HepG2 (cell line): Measurements from ENCODE around the gene BEX3. TPM values are rescaled to one million over a fixed set of nuclear protein-coding genes. Genes with fewer than 3 reads are reported as not detected.

ENCODE experiments used
- ATAC-seq: fragments of 200-7000 bp; cut with Tn5 transposase; 3 replicates; pipeline ENCODE4 v1.9.1; 2020; ENCODE audit warnings: mild to moderate bottlenecking, moderate library complexity
- BruUV-seq: library from RNA; stranded (reverse); fragments of 400-500 nt; replicated peaks from 2 replicates; lab custom pipeline; 2021; lab: Mats Ljungman, UMichigan
- CTCF ChIA-PET: fragments of 300-600 bp; formaldehyde crosslinking; extraction: SDS; loops from one replicate; lab custom pipeline; 2021; ENCODE audit warnings: low total read pairs, inconsistent platforms, low intra/inter-chr PET ratio; lab: Yijun Ruan, JAX
- POLR2A ChIA-PET: fragments of 350-600 bp; sonication (Branson Sonifier 250); formaldehyde crosslinking; loops from one replicate; lab custom pipeline; 2020; ENCODE audit warnings: antibody characterized with exemption, inconsistent platforms; lab: Yijun Ruan, JAX
- DNase-seq: peaks from one replicate; pipeline ENCODE4 v3.0.0-alpha.2; 2015; ENCODE audit warnings: low spot score
- FAIRE-seq: peaks from 3 replicates; lab custom pipeline; 2011; peaks lifted over from hg19 to GRCh38; lab: Jason Lieb, UNC
- H2AFZ ChIP-seq: one replicate; pipeline ENCODE4 v1.6.1; 2011; ENCODE audit warnings: low read length, inconsistent platforms
- H3K27ac ChIP-seq: fragments of 300-600 bp; 3 replicates; pipeline ENCODE4 v1.8.0; 2011; ENCODE audit warnings: mixed run types, mild to moderate bottlenecking, mixed read lengths, low read length, inconsistent platforms; ENCODE audit not compliant: insufficient read depth; ENCODE audit errors: extremely low read length
- H3K27me3 ChIP-seq, 2 experiments: fragments of 200-600 bp in 1 of 2; 2 replicates in 1 of 2; 3 replicates in 1 of 2; pipeline versions ENCODE4 v1.6.0 to v1.8.0; 2011; ENCODE audit warnings: low read length in 2 of 2, mild to moderate bottlenecking in 2 of 2, moderate library complexity in 2 of 2, inconsistent platforms in 1 of 2; ENCODE audit not compliant: insufficient read depth in 2 of 2, control insufficient read depth in 1 of 2
- H3K36me3 ChIP-seq, 2 experiments: fragments of 200-600 bp in 1 of 2; replicated peaks in 1 of 2; 2 replicates in 1 of 2; 3 replicates in 1 of 2; pipeline versions ENCODE4 v1.5.1 to v1.8.0; 2011; ENCODE audit warnings: low read length in 2 of 2, inconsistent platforms in 1 of 2; ENCODE audit not compliant: insufficient read depth in 2 of 2, control insufficient read depth in 1 of 2
- H3K4me1 ChIP-seq: 2 replicates; pipeline ENCODE4 v1.5.1; 2012; ENCODE audit warnings: low read length, inconsistent platforms; ENCODE audit not compliant: insufficient read depth
- H3K4me2 ChIP-seq: 2 replicates; pipeline ENCODE4 v1.6.0; 2011; ENCODE audit warnings: low read depth, low read length, inconsistent platforms
- H3K4me3 ChIP-seq, 3 experiments: fragments of 200-600 bp in 1 of 3; sonication (generic), shearing (Covaris generic) in 1 of 3; replicated peaks in 1 of 3; 2 replicates each; pipeline ENCODE4 v1.5.1; 2011 to 2016; ENCODE audit warnings: low read length in 3 of 3, inconsistent platforms in 2 of 3, low read depth in 2 of 3, mild to moderate bottlenecking in 2 of 3, control low read depth in 1 of 3, mixed read lengths in 1 of 3; ENCODE audit not compliant: insufficient read depth in 1 of 3
- H3K79me2 ChIP-seq: one replicate; pipeline ENCODE4 v1.6.1; 2011; ENCODE audit warnings: low read length, inconsistent platforms; ENCODE audit not compliant: insufficient read depth
- H3K9ac ChIP-seq: 2 replicates; pipeline ENCODE4 v1.6.0; 2011; ENCODE audit warnings: mild to moderate bottlenecking, low read depth, low read length, inconsistent platforms; ENCODE audit not compliant: insufficient read depth
- H3K9me3 ChIP-seq: 2 replicates; pipeline ENCODE4 v1.5.1; 2012; ENCODE audit warnings: mild to moderate bottlenecking, low read length
- H4K20me1 ChIP-seq: 2 replicates; pipeline ENCODE4 v1.6.0; 2011; ENCODE audit warnings: inconsistent platforms, mild to moderate bottlenecking, low read length, moderate library complexity; ENCODE audit not compliant: insufficient read depth
- CENPX ChIP-seq: sonication (generic); formaldehyde crosslinking; IDR thresholded peaks from 2 replicates; pipeline ENCODE4 v1.9.0; 2021; ENCODE audit warnings: mild to moderate bottlenecking, missing genetic modification reagents, moderate library complexity
- FOXC1 ChIP-seq: sonication (generic); formaldehyde crosslinking; IDR thresholded peaks from 2 replicates; pipeline ENCODE4 v1.8.0; 2022; ENCODE audit warnings: mild to moderate bottlenecking, missing genetic modification reagents, borderline replicate concordance
- HDAC2 ChIP-seq: sonication (generic); formaldehyde crosslinking; IDR thresholded peaks from 2 replicates; pipeline ENCODE4 v1.4.0; 2020; ENCODE audit warnings: missing genetic modification reagents
- KLF12 ChIP-seq: sonication (generic); formaldehyde crosslinking; IDR thresholded peaks from 2 replicates; pipeline ENCODE4 v1.4.0; 2020; ENCODE audit warnings: missing genetic modification reagents, borderline replicate concordance
- NCOA5 ChIP-seq: sonication (generic); formaldehyde crosslinking; IDR thresholded peaks from 2 replicates; pipeline ENCODE4 v1.4.0; 2020; ENCODE audit warnings: missing genetic modification reagents
- NFIC ChIP-seq: IDR thresholded peaks from 2 replicates; pipeline ENCODE4 v1.6.1; 2012; ENCODE audit warnings: mild to moderate bottlenecking, low read length, inconsistent platforms
- SP140L ChIP-seq: sonication (generic); formaldehyde crosslinking; IDR thresholded peaks from 2 replicates; pipeline ENCODE4 v1.4.0; 2020; ENCODE audit warnings: missing genetic modification reagents, borderline replicate concordance
- THYN1 ChIP-seq: sonication (generic); formaldehyde crosslinking; IDR thresholded peaks from 2 replicates; pipeline ENCODE4 v1.8.1; 2023; ENCODE audit warnings: low read depth, mild to moderate bottlenecking, moderate library complexity, missing genetic modification reagents, borderline replicate concordance
- ZNF143 ChIP-seq: sonication (generic); formaldehyde crosslinking; IDR thresholded peaks from 2 replicates; pipeline ENCODE4 v1.4.0; 2020; ENCODE audit warnings: missing genetic modification reagents
- ZSCAN29 ChIP-seq: sonication (generic); formaldehyde crosslinking; conservative IDR thresholded peaks from 2 replicates; pipeline ENCODE4 v1.4.0; 2020; ENCODE audit warnings: mild to moderate bottlenecking, missing genetic modification reagents
- WGBS: methylation state at CpG from one replicate; pipeline ENCODE4 v1.1.6; 2017; ENCODE audit warnings: low lambda C conversion rate; 5-methylcytosine and 5-hydroxymethylcytosine counted together
- in situ Hi-C: cut with HindIII; loops from 2 replicates; pipeline ENCODE4 v1.10.0; 2017; ENCODE audit warnings: low pct_unique_long_range_greater_than_20kb; ENCODE audit not compliant: extremely low pct_ligation_motif_present
- intact Hi-C: fragments of 100-400 bp; cut with micrococcal nuclease; formaldehyde crosslinking; loops from one replicate; pipeline ENCODE4 v1.10.0; 2022; ENCODE audit not compliant: unreplicated experiment
- polyA plus RNA-seq, 8 experiments: library from polyadenylated mRNA; depleted of rRNA in 3 of 8; stranded (reverse) in 7 of 8; unstranded in 1 of 8; fragments of >200 nt; fragmentation: Illumina TruSeq in 4 of 8; extraction: Trizol in 4 of 8; gene quantifications; 2 replicates each; pipeline versions ENCODE4 v1.2.1 to v1.2.3, GENCODE V29; 2011 to 2016; ENCODE audit warnings: low read depth in 4 of 8, missing spikeins in 1 of 8, mixed read lengths in 1 of 8; ENCODE audit not compliant: insufficient read depth in 1 of 8
- total RNA-seq, 5 experiments: library from RNA; depleted of rRNA; stranded (reverse); fragments of >200 nt; fragmentation: Illumina TruSeq; extraction: Trizol; gene quantifications; 2 replicates each; pipeline ENCODE4 v1.2.3, GENCODE V29; 2016; ENCODE audit warnings: low read depth in 1 of 5
- TF ChIP-seq, protein P1 (sequence below): sonication (generic); formaldehyde crosslinking; IDR thresholded peaks from 2 replicates; pipeline ENCODE4 v1.8.1; 2023; ENCODE audit warnings: mild to moderate bottlenecking, missing genetic modification reagents
- TF ChIP-seq, protein P2 (sequence below): sonication (generic); formaldehyde crosslinking; IDR thresholded peaks from 2 replicates; pipeline ENCODE4 v1.8.0; 2022; ENCODE audit warnings: mild to moderate bottlenecking, missing genetic modification reagents, moderate library complexity
- TF ChIP-seq, protein P3 (sequence below): sonication (generic); formaldehyde crosslinking; IDR thresholded peaks from 2 replicates; pipeline ENCODE4 v1.5.0; 2020; ENCODE audit warnings: mild to moderate bottlenecking, missing genetic modification reagents, moderate library complexity
- TF ChIP-seq, protein P4 (sequence below): sonication (generic); formaldehyde crosslinking; IDR thresholded peaks from 2 replicates; pipeline ENCODE4 v1.4.0; 2020; ENCODE audit warnings: missing genetic modification reagents

BEX3 gene
- total and polyA plus RNA-seq, 2 of the 13 experiments (the other 11 are each of a cell fraction or from before 2014, with no cell fraction given): 50.9 to 55.8 TPM

DNA sequence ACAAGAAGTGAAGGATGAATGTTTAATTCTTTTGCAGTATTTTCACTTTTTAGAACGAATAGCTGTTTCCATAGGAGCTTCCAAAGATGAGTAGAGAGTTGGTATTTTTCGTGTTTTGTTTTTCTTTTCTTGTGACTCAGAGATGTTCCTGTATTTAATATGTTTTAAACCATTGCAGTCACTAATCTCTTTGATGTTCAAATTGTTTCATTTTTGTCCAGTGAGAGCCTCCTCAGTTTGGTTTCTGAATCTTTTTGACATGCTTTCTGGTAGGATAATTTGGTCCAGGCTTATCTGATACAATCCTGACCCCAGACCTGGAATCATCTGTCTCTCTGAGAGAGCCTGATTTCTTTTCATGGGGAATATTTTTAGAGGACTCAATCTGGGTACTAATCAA is 41.6 kb downstream of the BEX3 start:
- Histone ChIP-seq H3K27me3 (no peaks in the 10 kb centered on the region), H3K9me3 (no peaks in the 10 kb centered on the region), H3K4me2 (no peak overlapping the region), H3K9ac (no peak overlapping the region), H3K36me3 (no peaks in the 10 kb centered on the region), H3K27ac (no peak overlapping the region), H2AFZ (no peak overlapping the region), H3K4me3 (no peak overlapping the region), H3K4me1 (no peaks in the 10 kb centered on the region), H4K20me1 (no peaks in the 10 kb centered on the region), H3K79me2 (no peaks in the 10 kb centered on the region)
- no TSS peak for BruUV-seq
- POLR2A ChIA-PET: no interaction called here
- CTCF ChIA-PET: no interaction called here
- ATAC-seq (no peak), DNase-seq (no peak), FAIRE-seq (no peak)
- intact Hi-C loops (no loop called here), in situ Hi-C loops (loop anchor here (10.0 kb wide), 1 partner anchor 57 kb away; no protein-coding TSS in a partner anchor)
- TF ChIP-seq KLF12 (CRISPR knock-in tag): no peak
- no peak for TF ChIP-seq CENPX (CRISPR knock-in tag)
- no peak for TF ChIP-seq HDAC2
- TF ChIP-seq, protein P1, sequence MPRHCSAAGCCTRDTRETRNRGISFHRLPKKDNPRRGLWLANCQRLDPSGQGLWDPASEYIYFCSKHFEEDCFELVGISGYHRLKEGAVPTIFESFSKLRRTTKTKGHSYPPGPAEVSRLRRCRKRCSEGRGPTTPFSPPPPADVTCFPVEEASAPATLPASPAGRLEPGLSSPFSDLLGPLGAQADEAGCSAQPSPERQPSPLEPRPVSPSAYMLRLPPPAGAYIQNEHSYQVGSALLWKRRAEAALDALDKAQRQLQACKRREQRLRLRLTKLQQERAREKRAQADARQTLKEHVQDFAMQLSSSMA (CRISPR knock-in tag): no peak
- no peak for TF ChIP-seq NCOA5 (CRISPR knock-in tag)
- TF ChIP-seq, protein P2, sequence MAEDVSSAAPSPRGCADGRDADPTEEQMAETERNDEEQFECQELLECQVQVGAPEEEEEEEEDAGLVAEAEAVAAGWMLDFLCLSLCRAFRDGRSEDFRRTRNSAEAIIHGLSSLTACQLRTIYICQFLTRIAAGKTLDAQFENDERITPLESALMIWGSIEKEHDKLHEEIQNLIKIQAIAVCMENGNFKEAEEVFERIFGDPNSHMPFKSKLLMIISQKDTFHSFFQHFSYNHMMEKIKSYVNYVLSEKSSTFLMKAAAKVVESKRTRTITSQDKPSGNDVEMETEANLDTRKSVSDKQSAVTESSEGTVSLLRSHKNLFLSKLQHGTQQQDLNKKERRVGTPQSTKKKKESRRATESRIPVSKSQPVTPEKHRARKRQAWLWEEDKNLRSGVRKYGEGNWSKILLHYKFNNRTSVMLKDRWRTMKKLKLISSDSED (CRISPR knock-in tag): no peak
- WGBS: 43% methylated on average over 2 of the region's 2 CpGs

DNA sequence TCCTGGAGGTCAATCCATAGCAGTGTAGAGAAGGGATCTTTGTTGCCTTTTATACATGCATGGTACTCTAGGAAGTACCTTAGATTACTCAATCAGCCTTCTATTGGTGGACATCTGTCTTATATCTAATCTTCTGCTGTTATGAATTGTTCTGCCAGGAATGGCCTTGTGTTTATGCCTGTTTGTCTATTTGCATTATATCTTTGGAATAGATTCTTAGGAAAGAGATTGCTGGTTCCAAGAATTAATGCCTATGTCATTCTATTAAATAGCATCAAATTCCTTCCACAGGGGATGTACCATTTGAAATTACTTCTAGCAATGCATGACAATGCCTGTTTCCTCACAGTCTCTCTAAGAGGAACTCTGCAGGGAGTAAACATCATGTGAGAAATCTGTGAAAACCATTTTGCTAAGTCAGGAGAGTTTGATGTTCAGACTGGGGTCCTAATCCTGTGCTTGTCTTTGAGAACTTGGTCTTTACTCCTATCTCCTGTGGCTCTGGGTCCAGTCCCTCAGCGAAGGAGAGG is 42.5 kb downstream of the BEX3 start:
- no peak overlapping the region for H3K4me3 ChIP-seq
- no peak overlapping the region for H3K4me2 ChIP-seq
- no peaks in the 10 kb centered on the region for H3K79me2 ChIP-seq
- no TSS peak for BruUV-seq
- in situ Hi-C loops: loop anchor here (10.0 kb wide), 1 partner anchor 56 kb away; no protein-coding TSS in a partner anchor
- POLR2A ChIA-PET: no interaction called here
- H3K9me3 ChIP-seq: no peaks in the 10 kb centered on the region
- no peaks in the 10 kb centered on the region for H4K20me1 ChIP-seq
- no peak overlapping the region for H3K27ac ChIP-seq
- H3K27me3 ChIP-seq: no peaks in the 10 kb centered on the region
- no peaks in the 10 kb centered on the region for H3K4me1 ChIP-seq
- intact Hi-C loops: no loop called here
- 0% methylated on average over 1 of the region's 1 CpG for WGBS
- ATAC-seq: no peak
- CTCF ChIA-PET: no interaction called here
- no peak for DNase-seq
- no peak overlapping the region for H2AFZ ChIP-seq
- H3K36me3 ChIP-seq: no peaks in the 10 kb centered on the region
- no peak overlapping the region for H3K9ac ChIP-seq
- no peak for FAIRE-seq
- no peak for TF ChIP-seq ZSCAN29 (CRISPR knock-in tag)
- TF ChIP-seq, protein P3, sequence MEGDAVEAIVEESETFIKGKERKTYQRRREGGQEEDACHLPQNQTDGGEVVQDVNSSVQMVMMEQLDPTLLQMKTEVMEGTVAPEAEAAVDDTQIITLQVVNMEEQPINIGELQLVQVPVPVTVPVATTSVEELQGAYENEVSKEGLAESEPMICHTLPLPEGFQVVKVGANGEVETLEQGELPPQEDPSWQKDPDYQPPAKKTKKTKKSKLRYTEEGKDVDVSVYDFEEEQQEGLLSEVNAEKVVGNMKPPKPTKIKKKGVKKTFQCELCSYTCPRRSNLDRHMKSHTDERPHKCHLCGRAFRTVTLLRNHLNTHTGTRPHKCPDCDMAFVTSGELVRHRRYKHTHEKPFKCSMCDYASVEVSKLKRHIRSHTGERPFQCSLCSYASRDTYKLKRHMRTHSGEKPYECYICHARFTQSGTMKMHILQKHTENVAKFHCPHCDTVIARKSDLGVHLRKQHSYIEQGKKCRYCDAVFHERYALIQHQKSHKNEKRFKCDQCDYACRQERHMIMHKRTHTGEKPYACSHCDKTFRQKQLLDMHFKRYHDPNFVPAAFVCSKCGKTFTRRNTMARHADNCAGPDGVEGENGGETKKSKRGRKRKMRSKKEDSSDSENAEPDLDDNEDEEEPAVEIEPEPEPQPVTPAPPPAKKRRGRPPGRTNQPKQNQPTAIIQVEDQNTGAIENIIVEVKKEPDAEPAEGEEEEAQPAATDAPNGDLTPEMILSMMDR (CRISPR knock-in tag): no peak
- no peak for TF ChIP-seq THYN1 (CRISPR knock-in tag)
- TF ChIP-seq ZNF143 (CRISPR knock-in tag): no peak
- TF ChIP-seq, protein P4, sequence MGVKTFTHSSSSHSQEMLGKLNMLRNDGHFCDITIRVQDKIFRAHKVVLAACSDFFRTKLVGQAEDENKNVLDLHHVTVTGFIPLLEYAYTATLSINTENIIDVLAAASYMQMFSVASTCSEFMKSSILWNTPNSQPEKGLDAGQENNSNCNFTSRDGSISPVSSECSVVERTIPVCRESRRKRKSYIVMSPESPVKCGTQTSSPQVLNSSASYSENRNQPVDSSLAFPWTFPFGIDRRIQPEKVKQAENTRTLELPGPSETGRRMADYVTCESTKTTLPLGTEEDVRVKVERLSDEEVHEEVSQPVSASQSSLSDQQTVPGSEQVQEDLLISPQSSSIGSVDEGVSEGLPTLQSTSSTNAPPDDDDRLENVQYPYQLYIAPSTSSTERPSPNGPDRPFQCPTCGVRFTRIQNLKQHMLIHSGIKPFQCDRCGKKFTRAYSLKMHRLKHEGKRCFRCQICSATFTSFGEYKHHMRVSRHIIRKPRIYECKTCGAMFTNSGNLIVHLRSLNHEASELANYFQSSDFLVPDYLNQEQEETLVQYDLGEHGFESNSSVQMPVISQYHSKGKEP (CRISPR knock-in tag): no peak
- no peak for TF ChIP-seq NFIC
- TF ChIP-seq FOXC1: no peak
- TF ChIP-seq SP140L: no peak
